ENCODE results near the gene KBTBD7. TPM values are rescaled to one million over a fixed set of nuclear protein-coding genes. Genes with fewer than 3 reads are reported as not detected.
A peak's percentile ranks its signal among the peaks of the same experiment; 100 is the strongest.

KBTBD7 gene
- total RNA-seq, result 10 to 100 TPM; 10.5 to 13.2 TPM

GRCh38 chr13:41193919-41194824 is at the start of gene KBTBD7:
Gene KBTBD7 (minus strand): TSS chr13:41194569. CDS start chr13:41194257, 312 bp downstream.
- no peaks in the 10 kb centered on the region for H3K27me3 ChIP-seq (replicated peaks; ENCODE audit: insufficient read depth)
- TF ChIP-seq POLR2A (IDR thresholded peaks at IDR 0.05) (peak; percentile 50), POLR2AphosphoS5 (IDR thresholded peaks at IDR 0.05) (peak; percentile 97), CTCF (IDR thresholded peaks at IDR 0.05) (peak in 2 of 4 experiments; percentile 22 to 33)
- no peaks in the 10 kb centered on the region for H3K36me3 ChIP-seq
- intact Hi-C loops (cut with DNase I), result loop anchor here (2.0 to 10.0 kb wide), 2 partner anchors 61 to 71 kb away; partner anchors contain the start of genes KBTBD6 and MTRF1
- peak within 1 kb of the TSS; percentile 56 to 66 for H3K4me3 ChIP-seq
- H3K27ac ChIP-seq, result peak within 1 kb of the TSS; percentile 81
- peaks cover 2% of the 10 kb centered on the region for H3K4me1 ChIP-seq (replicated peaks)
- DNase-seq (ENCODE audit: low spot score), result peak; percentile 90
- H3K9me3 ChIP-seq, result no peaks in the 10 kb centered on the region
- 15% methylated on average over 56 of the region's 66 CpGs for WGBS

GRCh38 chr13:41241626-41242025 is 47.3 kb upstream of the KBTBD7 start:
- Histone ChIP-seq H3K27me3 (replicated peaks; ENCODE audit: insufficient read depth) (no peaks in the 10 kb centered on the region), H3K4me1 (replicated peaks) (no peaks in the 10 kb centered on the region), H3K4me3 (no peak overlapping the region), H3K27ac (no peak overlapping the region), H3K36me3 (no peaks in the 10 kb centered on the region), H3K9me3 (no peaks in the 10 kb centered on the region)
- TF ChIP-seq POLR2AphosphoS5 (IDR thresholded peaks at IDR 0.05) (no peak), CTCF (IDR thresholded peaks at IDR 0.05) (no peak), POLR2A (IDR thresholded peaks at IDR 0.05) (no peak)
- intact Hi-C loops (cut with DNase I), result loop anchor here (5.0 kb wide), 2 partner anchors 71 to 179 kb away; partner anchors contain the start of genes NAA16 and WBP4
- no peak for DNase-seq (ENCODE audit: low spot score)
- 83% methylated on average over 4 of the region's 4 CpGs for WGBS

GRCh38 chr13:41236369-41236768 is 42.0 kb upstream of the KBTBD7 start:
- DNase-seq (ENCODE audit: low spot score), result no peak
- TF ChIP-seq CTCF (IDR thresholded peaks at IDR 0.05), result no peak
- TF ChIP-seq POLR2A (IDR thresholded peaks at IDR 0.05), result no peak
- TF ChIP-seq POLR2AphosphoS5 (IDR thresholded peaks at IDR 0.05), result no peak
- intact Hi-C loops (cut with DNase I), result no loop called here
- Histone ChIP-seq H3K9me3 (no peaks in the 10 kb centered on the region), H3K4me3 (no peak overlapping the region), H3K27me3 (replicated peaks; ENCODE audit: insufficient read depth) (no peaks in the 10 kb centered on the region), H3K4me1 (replicated peaks) (no peaks in the 10 kb centered on the region), H3K36me3 (no peaks in the 10 kb centered on the region), H3K27ac (no peak overlapping the region)
- WGBS, result 77% methylated on average over 1 of the region's 1 CpG

GRCh38 chr13:41232578-41233480 is 38.5 kb upstream of the KBTBD7 start:
- no peak for DNase-seq (ENCODE audit: low spot score)
- H3K27me3 ChIP-seq (replicated peaks; ENCODE audit: insufficient read depth), result no peaks in the 10 kb centered on the region
- intact Hi-C loops (cut with DNase I), result no loop called here
- H3K4me1 ChIP-seq (replicated peaks), result no peaks in the 10 kb centered on the region
- H3K27ac ChIP-seq, result no peak overlapping the region
- WGBS, result 90% methylated on average over 4 of the region's 4 CpGs
- H3K9me3 ChIP-seq, result no peaks in the 10 kb centered on the region
- no peak for TF ChIP-seq CTCF (IDR thresholded peaks at IDR 0.05)
- no peak for TF ChIP-seq POLR2A (IDR thresholded peaks at IDR 0.05)
- TF ChIP-seq POLR2AphosphoS5 (IDR thresholded peaks at IDR 0.05), result no peak
- no peaks in the 10 kb centered on the region for H3K36me3 ChIP-seq
- H3K4me3 ChIP-seq, result no peak overlapping the region
